Transverse colon (tissue), 4 donors: ENCODE measurements around the gene TIMP1. TPM values are rescaled to one million over a fixed set of nuclear protein-coding genes. Genes with fewer than 3 reads are reported as not detected.

Source experiments
- DNase-seq: peaks from one replicate; pipeline ENCODE4 v3.0.0-alpha.2; 2019
- H3K27ac ChIP-seq, 4 donors: fragments of 200-600 bp; sonication (generic); 2 replicates each; pipeline ENCODE4 v1.5.1; 2016 to 2018; ENCODE audit warnings: inconsistent platforms in 4 of 4
- H3K27me3 ChIP-seq: fragments of 200-600 bp; sonication (generic); 2 replicates; pipeline ENCODE4 v1.5.1; 2017; ENCODE audit warnings: inconsistent platforms
- H3K36me3 ChIP-seq, 4 donors: fragments of 200-600 bp; sonication (generic); 2 replicates each; pipeline ENCODE4 v1.5.1; 2017 to 2019; ENCODE audit warnings: inconsistent platforms in 4 of 4
- H3K4me1 ChIP-seq, 4 donors: fragments of 200-600 bp; sonication (generic); 2 replicates each; pipeline ENCODE4 v1.5.1; 2017 to 2020; ENCODE audit warnings: inconsistent platforms in 4 of 4
- H3K4me3 ChIP-seq, 4 donors: fragments of 200-600 bp; sonication (generic); 1 replicate in 1 of 4; 2 replicates in 3 of 4; pipeline versions ENCODE4 v1.5.1 to v1.6.1; 2017 to 2019; ENCODE audit warnings: inconsistent platforms in 4 of 4
- H3K9me3 ChIP-seq, 2 donors: fragments of 200-600 bp; sonication (generic); 2 replicates each; pipeline ENCODE4 v1.5.1; 2017 to 2019; ENCODE audit warnings: inconsistent platforms in 2 of 2
- CTCF ChIP-seq, 5 experiments: fragments of 200-600 bp in 3 of 5; fragments of 450-650 bp in 2 of 5; sonication (generic) in 3 of 5; IDR thresholded peaks; 1 replicate in 2 of 5; 2 replicates in 3 of 5; pipeline ENCODE4 v1.5.1; 2016 to 2017; ENCODE audit warnings: antibody characterized with exemption in 5 of 5, inconsistent platforms in 3 of 5, mild to moderate bottlenecking in 2 of 5, moderate library complexity in 1 of 5
- EP300 ChIP-seq: sonication (generic); formaldehyde crosslinking; IDR thresholded peaks from one replicate; pipeline ENCODE4 v1.6.1; 2017; ENCODE audit warnings: antibody characterized with exemption, low read depth
- POLR2A ChIP-seq: fragments of 450-650 bp; IDR thresholded peaks from one replicate; pipeline ENCODE4 v1.6.1; 2016; ENCODE audit warnings: antibody characterized with exemption, mild to moderate bottlenecking, moderate library complexity
- POLR2AphosphoS5 ChIP-seq, 3 donors: sonication (generic); formaldehyde crosslinking; IDR thresholded peaks; one replicate each; pipeline ENCODE4 v1.6.1; 2016; ENCODE audit warnings: antibody characterized with exemption in 3 of 3
- WGBS, 2 donors: methylation state at CpG; one replicate each; pipeline ENCODE4 v1.1.5; 2018; ENCODE audit warnings: low coverage in 1 of 2; 5-methylcytosine and 5-hydroxymethylcytosine counted together
- in situ Hi-C, 4 donors: fragments of 200-750 bp; cut with MboI; loops; one replicate each; pipeline versions ENCODE4 v1.15.0 to v1.15.1; 2017; ENCODE audit warnings: low sequenced_read_pairs in 3 of 4, low pct_ligation_motif_present in 1 of 4, low pct_unique_long_range_greater_than_20kb in 1 of 4
- intact Hi-C: fragments of 100-400 bp; cut with DNase I; formaldehyde crosslinking; loops from one replicate; pipeline ENCODE4 v1.15.1; 2023; ENCODE audit warnings: low total_unique reads
- total RNA-seq, 4 donors: library from RNA; depleted of rRNA; stranded (reverse); fragments of >200 nt; gene quantifications; one replicate each; pipeline ENCODE4 v1.1.0, GENCODE V29; 2016

The TIMP1 gene
- total RNA-seq, 4 donors from 2014 or later, result 14.2 to 83.0 (median 43.6) TPM

GRCh38 chrX:47571896-47572295 lies 10.3 kb upstream of the TIMP1 start:
- Histone ChIP-seq H3K4me3 (no peak overlapping the region), H3K9me3 (no peaks in the 10 kb centered on the region), H3K27ac (no peak overlapping the region), H3K36me3 (no peaks in the 10 kb centered on the region), H3K27me3 (no peaks in the 10 kb centered on the region), H3K4me1 (peaks cover 0 to 14% (median 8%) of the 10 kb centered on the region in 4 donors)
- TF ChIP-seq POLR2AphosphoS5 (IDR thresholded peaks at IDR 0.05), result no peak
- no peak for TF ChIP-seq EP300
- TF ChIP-seq CTCF (IDR thresholded peaks at IDR 0.05), result no peak
- no peak for TF ChIP-seq POLR2A
- no peak for DNase-seq
- in situ Hi-C loops (no loop called here), intact Hi-C loops (loop anchor here (10.0 kb wide), 1 partner anchor 63 kb away; no protein-coding TSS in a partner anchor)
- 85 to 88% methylated on average over 4 to 13 of the region's 13 CpGs for WGBS, 2 donors

- H3K4me1 ChIP-seq, result peaks cover 0 to 14% (median 8%) of the 10 kb centered on the region in 4 donors
- DNase-seq, result no peak
- peak overlapping the region; percentile 45 to 77 (median 70) for H3K27ac ChIP-seq
- TF ChIP-seq EP300 (no peak), POLR2AphosphoS5 (IDR thresholded peaks at IDR 0.05) (no peak), POLR2A (no peak), CTCF (IDR thresholded peaks at IDR 0.05) (no peak)
- in situ Hi-C loops, result no loop called here
- H3K36me3 ChIP-seq, result no peaks in the 10 kb centered on the region
- 64% methylated on average over 9 of the region's 9 CpGs; no CpG with 5 or more reads in 1 of the 2 donors for WGBS, 2 donors
- no peaks in the 10 kb centered on the region for H3K27me3 ChIP-seq
- no peak overlapping the region for H3K4me3 ChIP-seq
- H3K9me3 ChIP-seq, result no peaks in the 10 kb centered on the region
- intact Hi-C loops, result loop anchor here (10.0 kb wide), 1 partner anchor 62 kb away; no protein-coding TSS in a partner anchor
Observed at GRCh38 chrX:47572773-47573340, 9.4 kb upstream of the TIMP1 start.

GRCh38 chrX:47573341-47574075 lies 8.7 kb upstream of the TIMP1 start:
- 0 to 52% methylated on average over 3 to 20 of the region's 20 CpGs for WGBS, 2 donors
- no peaks in the 10 kb centered on the region for H3K27me3 ChIP-seq
- DNase-seq, result peak; percentile 47
- no peaks in the 10 kb centered on the region for H3K9me3 ChIP-seq
- no peaks in the 10 kb centered on the region for H3K36me3 ChIP-seq
- peak overlapping the region in 3 of 4 donors; percentile 10 to 40 (median 30) for H3K4me3 ChIP-seq
- peaks cover 0 to 14% (median 8%) of the 10 kb centered on the region in 4 donors for H3K4me1 ChIP-seq
- TF ChIP-seq EP300 (no peak), POLR2AphosphoS5 (IDR thresholded peaks at IDR 0.05) (no peak), CTCF (IDR thresholded peaks at IDR 0.05) (no peak), POLR2A (no peak)
- intact Hi-C loops, result loop anchor here (10.0 kb wide), 1 partner anchor 61 kb away; no protein-coding TSS in a partner anchor
- H3K27ac ChIP-seq, result peak overlapping the region; percentile 67 to 77 (median 70)
- in situ Hi-C loops, result no loop called here

GRCh38 chrX:47574076-47574546 lies 8.1 kb upstream of the TIMP1 start:
- DNase-seq, result no peak
- WGBS, 2 donors, result 62% methylated on average over 31 of the region's 41 CpGs; no CpG with 5 or more reads in 1 of the 2 donors

More at GRCh38 chrX:47574076-47574546, 8.1 kb upstream of the TIMP1 start:
- H3K27ac ChIP-seq, result peak overlapping the region; percentile 67 to 77 (median 70)
- intact Hi-C loops (loop anchor here (10.0 kb wide), 1 partner anchor 61 kb away; no protein-coding TSS in a partner anchor), in situ Hi-C loops (no loop called here)
- no peaks in the 10 kb centered on the region for H3K9me3 ChIP-seq
- H3K4me3 ChIP-seq, result peak overlapping the region in 3 of 4 donors; percentile 10 to 40 (median 30)
- peaks cover 0 to 14% (median 8%) of the 10 kb centered on the region in 4 donors for H3K4me1 ChIP-seq
- H3K36me3 ChIP-seq, result no peaks in the 10 kb centered on the region
- H3K27me3 ChIP-seq, result no peaks in the 10 kb centered on the region
- TF ChIP-seq POLR2A (no peak), CTCF (IDR thresholded peaks at IDR 0.05) (no peak), EP300 (no peak), POLR2AphosphoS5 (IDR thresholded peaks at IDR 0.05) (no peak)
